Esophagus mucosa (tissue), 1 donor: Measurements from ENCODE around the gene MAPRE3. TPM values are rescaled to one million over a fixed set of nuclear protein-coding genes. Genes with fewer than 3 reads are reported as not detected.

Source experiments
- ATAC-seq: fragments of 200-7000 bp; cut with Tn5 transposase; one replicate; pipeline ENCODE4 v1.9.1; 2020
- total RNA-seq: library from RNA; stranded (reverse); gene quantifications from one replicate; pipeline ENCODE4 v1.2.4, GENCODE V29; 2023
- donor health status: DM: yes; HTN: yes; CAD: no.

MAPRE3 gene
- total RNA-seq, 1 donor from 2014 or later: 6.9 TPM

- ATAC-seq: no peak
These were observed 15.4 kb downstream of the MAPRE3 start for GRCh38 chr2:26985807-26986206.

DNA sequence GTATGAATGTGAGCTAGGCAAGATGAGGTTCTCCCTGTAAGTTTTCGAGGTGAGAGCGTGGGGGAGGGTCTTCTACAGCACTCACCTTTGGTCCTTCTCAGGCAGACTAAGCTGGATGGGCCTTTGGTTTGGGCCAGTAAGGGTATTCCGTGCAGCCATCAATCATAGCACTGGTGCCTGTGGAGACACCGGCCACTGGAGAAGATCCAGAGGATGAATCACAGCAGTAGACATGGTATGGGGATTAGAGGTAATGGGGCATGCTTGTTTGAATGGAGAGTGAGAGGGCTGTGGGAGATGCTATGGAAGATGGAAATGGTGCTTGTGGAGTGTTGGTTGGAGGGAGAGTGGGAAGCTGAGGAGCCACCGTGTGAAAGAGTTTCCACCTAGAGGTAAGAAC lies 16.1 kb downstream of the MAPRE3 start:
- no peak for ATAC-seq

- no peak for ATAC-seq
These were observed 17.8 kb downstream of the MAPRE3 start for GRCh38 chr2:26988058-26988860.

DNA sequence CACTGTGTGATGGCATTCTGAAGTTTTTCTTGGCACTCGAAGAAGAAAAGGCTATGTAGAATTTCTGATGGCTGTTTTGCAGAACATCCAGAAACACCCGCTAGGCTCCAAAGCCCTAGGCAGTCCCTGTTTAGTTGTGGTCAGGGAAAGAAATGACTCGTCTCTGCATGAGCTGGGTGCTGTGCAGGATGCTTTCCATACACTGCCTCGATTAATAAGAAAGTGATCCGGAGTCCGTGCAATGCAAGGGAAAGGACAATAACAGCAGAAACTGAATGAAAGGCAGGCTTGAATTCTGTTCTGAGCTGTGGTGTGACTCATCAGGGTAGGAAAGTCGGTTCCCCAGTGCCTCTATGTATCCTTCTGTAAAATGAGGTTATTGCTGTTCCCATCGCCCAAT lies 18.7 kb downstream of the MAPRE3 start:
- ATAC-seq: no peak

DNA sequence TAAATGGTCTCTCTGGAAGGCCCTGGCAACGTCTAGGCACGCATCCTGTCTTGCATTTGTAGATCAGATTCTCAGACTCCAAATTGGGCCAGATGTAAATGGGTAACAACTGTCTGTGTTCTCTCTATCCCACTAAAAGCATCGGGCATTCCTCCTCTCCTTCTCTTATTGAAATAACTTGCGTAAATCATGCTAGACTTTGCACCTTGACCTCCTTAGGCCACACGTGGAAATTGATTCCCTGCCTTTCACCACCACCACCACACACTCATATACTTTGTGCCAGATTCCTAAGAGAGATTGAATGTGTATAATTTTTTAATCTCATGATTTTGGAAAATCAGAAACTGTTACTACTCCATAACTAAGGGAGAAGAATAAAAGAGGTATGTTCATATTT lies 21.3 kb downstream of the MAPRE3 start:
- no peak for ATAC-seq

DNA sequence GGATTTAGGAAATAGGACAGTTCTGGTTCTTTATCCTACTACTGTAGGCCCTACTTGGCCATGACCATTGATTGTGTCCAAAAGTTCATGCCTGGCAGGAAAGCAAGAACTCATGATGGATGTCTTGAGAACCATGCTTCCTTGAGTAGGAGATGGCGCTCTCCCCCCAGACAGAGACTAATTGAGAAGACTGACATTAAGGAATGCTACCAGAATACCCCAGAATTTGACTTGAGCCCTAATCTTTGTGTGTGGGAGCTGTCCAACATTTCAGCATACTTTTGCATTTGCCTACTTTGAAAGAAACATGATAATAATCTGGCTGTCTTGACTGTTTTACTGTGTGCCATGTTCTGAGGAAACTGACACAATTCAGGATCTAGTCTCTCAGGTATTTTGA lies 23.3 kb downstream of the MAPRE3 start:
- ATAC-seq: no peak

GRCh38 chr2:26994983-26995382 lies 24.5 kb downstream of the MAPRE3 start:
- ATAC-seq: no peak

DNA sequence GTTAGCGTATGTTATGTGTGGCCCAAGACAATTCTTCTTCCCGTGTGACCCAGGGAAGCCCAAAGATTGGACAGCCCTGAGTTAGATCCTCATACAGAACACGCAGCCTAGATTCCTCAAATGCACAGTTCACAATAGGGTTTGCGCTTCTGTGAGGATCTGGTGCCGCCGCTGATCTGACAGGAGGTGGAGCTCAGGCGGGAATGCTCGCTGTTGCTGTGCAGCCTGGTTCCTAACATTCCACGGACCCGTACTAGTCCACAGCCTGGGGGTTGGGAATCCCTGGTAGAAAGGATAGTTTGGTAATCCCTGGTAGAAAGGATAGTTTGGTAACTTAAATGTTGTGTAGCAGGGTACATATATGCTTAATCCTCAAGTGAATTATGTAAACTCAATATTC lies 27.0 kb downstream of the MAPRE3 start:
- no peak for ATAC-seq

GRCh38 chr2:26998323-26998722 lies 27.9 kb downstream of the MAPRE3 start:
- ATAC-seq: no peak

GRCh38 chr2:27000228-27000627 lies 29.8 kb downstream of the MAPRE3 start:
- no peak for ATAC-seq

GRCh38 chr2:27000995-27001394 lies 30.6 kb downstream of the MAPRE3 start:
- ATAC-seq: no peak

- ATAC-seq: peak; percentile 54
These were observed 31.5 kb downstream of the MAPRE3 start for GRCh38 chr2:27001950-27002349.

GRCh38 chr2:27003007-27003406 lies 32.6 kb downstream of the MAPRE3 start:
- ATAC-seq: no peak

DNA sequence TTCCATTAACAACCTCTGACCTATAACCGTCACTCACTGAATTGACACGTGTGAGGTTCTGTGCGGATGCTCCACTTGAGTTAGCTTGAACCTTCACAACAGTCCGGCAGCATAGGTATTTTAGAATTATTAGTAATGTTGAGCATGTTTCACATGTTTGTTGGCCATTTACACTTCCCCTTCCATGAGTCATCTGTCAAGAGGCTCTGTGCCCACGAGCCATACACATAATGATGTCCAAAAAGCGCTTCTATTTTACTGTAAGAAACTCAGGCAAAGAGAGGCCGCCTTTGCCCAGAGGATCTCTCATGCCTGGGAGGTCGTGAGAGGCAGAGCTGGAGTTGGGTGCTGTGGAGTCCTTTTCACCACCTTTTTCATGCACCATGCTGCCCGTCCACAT lies 33.4 kb downstream of the MAPRE3 start:
- no peak for ATAC-seq

- ATAC-seq: no peak
These were observed 36.4 kb downstream of the MAPRE3 start for GRCh38 chr2:27006602-27007415.

- no peak for ATAC-seq
These were observed 37.3 kb downstream of the MAPRE3 start for GRCh38 chr2:27007416-27008374.

GRCh38 chr2:27008678-27009077 lies 38.2 kb downstream of the MAPRE3 start:
- no peak for ATAC-seq

DNA sequence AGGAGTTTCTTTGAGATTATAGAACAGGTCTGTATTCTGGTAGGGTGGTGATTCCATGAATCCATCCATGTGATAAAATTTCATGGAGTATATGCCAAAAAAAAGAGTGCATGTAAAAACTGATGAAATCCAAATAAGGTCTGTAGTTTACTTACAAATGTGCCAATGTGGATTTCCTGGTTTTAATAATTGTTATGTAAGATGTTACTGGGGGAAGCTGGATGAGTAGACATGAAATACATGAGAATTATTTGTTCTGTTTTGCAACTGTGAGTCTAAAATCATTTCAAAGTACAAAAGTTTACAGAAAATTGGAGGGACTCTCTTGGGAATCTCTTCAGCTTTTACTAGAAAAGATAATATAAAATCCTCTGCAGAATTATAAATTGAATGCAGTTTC lies 38.6 kb downstream of the MAPRE3 start:
- no peak for ATAC-seq

- no peak for ATAC-seq
These were observed 39.3 kb downstream of the MAPRE3 start for GRCh38 chr2:27009716-27010115.

GRCh38 chr2:27010139-27010538 lies 39.7 kb downstream of the MAPRE3 start:
- no peak for ATAC-seq

DNA sequence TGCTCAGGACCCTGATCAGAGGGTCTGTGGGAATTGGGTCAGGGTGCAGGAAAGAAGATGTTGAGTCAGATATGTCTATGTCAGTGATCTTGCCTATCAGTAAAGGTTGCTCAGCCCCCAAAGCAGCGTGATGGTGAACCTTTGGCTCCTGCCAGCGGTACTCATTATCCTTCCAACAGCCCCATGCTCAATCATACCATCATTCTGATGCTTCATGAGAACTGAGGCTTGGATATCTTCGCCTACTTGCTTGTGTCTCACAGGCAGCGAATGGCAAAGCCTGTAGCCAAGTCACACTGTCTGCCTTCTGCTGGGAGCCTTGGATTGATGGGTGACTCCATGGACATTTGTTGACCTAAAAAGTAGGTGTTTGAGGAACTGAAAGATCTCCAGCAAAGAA lies 43.3 kb downstream of the MAPRE3 start:
- ATAC-seq: no peak

- no peak for ATAC-seq
These were observed 44.5 kb downstream of the MAPRE3 start for GRCh38 chr2:27014771-27015433.
